ENCODE measurements around the gene TBC1D23. TPM values are rescaled to one million over a fixed set of nuclear protein-coding genes. Genes with fewer than 3 reads are reported as not detected.

TBC1D23 gene
- total RNA-seq, 2 donors from 2014 or later, result 18.3 to 23.6 TPM

GRCh38 chr3:100221159-100221558, 39.6 kb upstream of the TBC1D23 start:
- TF ChIP-seq POLR2AphosphoS5 (IDR thresholded peaks at IDR 0.05), result no peak
- TF ChIP-seq, protein P1, sequence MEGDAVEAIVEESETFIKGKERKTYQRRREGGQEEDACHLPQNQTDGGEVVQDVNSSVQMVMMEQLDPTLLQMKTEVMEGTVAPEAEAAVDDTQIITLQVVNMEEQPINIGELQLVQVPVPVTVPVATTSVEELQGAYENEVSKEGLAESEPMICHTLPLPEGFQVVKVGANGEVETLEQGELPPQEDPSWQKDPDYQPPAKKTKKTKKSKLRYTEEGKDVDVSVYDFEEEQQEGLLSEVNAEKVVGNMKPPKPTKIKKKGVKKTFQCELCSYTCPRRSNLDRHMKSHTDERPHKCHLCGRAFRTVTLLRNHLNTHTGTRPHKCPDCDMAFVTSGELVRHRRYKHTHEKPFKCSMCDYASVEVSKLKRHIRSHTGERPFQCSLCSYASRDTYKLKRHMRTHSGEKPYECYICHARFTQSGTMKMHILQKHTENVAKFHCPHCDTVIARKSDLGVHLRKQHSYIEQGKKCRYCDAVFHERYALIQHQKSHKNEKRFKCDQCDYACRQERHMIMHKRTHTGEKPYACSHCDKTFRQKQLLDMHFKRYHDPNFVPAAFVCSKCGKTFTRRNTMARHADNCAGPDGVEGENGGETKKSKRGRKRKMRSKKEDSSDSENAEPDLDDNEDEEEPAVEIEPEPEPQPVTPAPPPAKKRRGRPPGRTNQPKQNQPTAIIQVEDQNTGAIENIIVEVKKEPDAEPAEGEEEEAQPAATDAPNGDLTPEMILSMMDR (IDR thresholded peaks at IDR 0.05), result no peak
- no peak for TF ChIP-seq POLR2A (IDR thresholded peaks at IDR 0.05)
- no peaks in the 10 kb centered on the region for H3K4me1 ChIP-seq (replicated peaks)
- no peak for DNase-seq (ENCODE audit: low spot score)
- H3K4me3 ChIP-seq, result no peak overlapping the region
- H3K9me3 ChIP-seq, result no peaks in the 10 kb centered on the region
- H3K27me3 ChIP-seq (replicated peaks; ENCODE audit: insufficient read depth), result no peaks in the 10 kb centered on the region
- WGBS, result 100% methylated on average over 1 of the region's 1 CpG
- H3K27ac ChIP-seq, result no peak overlapping the region
- no peaks in the 10 kb centered on the region for H3K36me3 ChIP-seq
- intact Hi-C loops (cut with DNase I), result no loop called here

GRCh38 chr3:100225193-100225592, 35.6 kb upstream of the TBC1D23 start:
- no peak overlapping the region for H3K4me3 ChIP-seq
- no peaks in the 10 kb centered on the region for H3K4me1 ChIP-seq (replicated peaks)

DNA sequence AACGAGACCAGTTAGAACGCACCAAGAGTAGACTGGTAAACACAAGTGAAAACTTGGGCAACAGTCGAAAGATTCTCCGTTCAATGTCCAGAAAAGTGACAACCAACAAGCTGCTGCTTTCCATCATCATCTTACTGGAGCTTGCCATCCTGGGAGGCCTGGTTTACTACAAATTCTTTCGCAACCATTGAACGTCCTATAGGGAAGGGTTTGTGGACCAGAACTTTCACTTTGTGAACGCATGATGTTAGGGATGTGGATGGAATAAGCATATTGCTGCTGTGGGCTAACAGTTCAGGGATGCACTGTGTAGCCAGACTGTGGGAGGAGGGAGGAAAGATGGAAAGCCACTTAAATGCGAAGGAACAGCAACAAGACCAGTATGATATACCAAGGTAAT, 34.9 kb upstream of the TBC1D23 start:
- H3K4me1 ChIP-seq (replicated peaks), result no peaks in the 10 kb centered on the region
- no peak for TF ChIP-seq POLR2A (IDR thresholded peaks at IDR 0.05)
- TF ChIP-seq, protein P1 (IDR thresholded peaks at IDR 0.05), result no peak
- TF ChIP-seq POLR2AphosphoS5 (IDR thresholded peaks at IDR 0.05), result no peak
- no peaks in the 10 kb centered on the region for H3K27me3 ChIP-seq (replicated peaks; ENCODE audit: insufficient read depth)
- intact Hi-C loops (cut with DNase I), result no loop called here
- no peaks in the 10 kb centered on the region for H3K9me3 ChIP-seq
- no peak for DNase-seq (ENCODE audit: low spot score)
- WGBS, result 93% methylated on average over 8 of the region's 8 CpGs
- H3K36me3 ChIP-seq, result no peaks in the 10 kb centered on the region
- no peak overlapping the region for H3K27ac ChIP-seq
- no peak overlapping the region for H3K4me3 ChIP-seq

More at GRCh38 chr3:100225193-100225592, 35.6 kb upstream of the TBC1D23 start:
- Histone ChIP-seq H3K27me3 (replicated peaks; ENCODE audit: insufficient read depth) (no peaks in the 10 kb centered on the region), H3K27ac (no peak overlapping the region), H3K36me3 (no peaks in the 10 kb centered on the region), H3K9me3 (no peaks in the 10 kb centered on the region)
- intact Hi-C loops (cut with DNase I), result no loop called here
- DNase-seq (ENCODE audit: low spot score), result no peak
- TF ChIP-seq POLR2AphosphoS5 (IDR thresholded peaks at IDR 0.05), result no peak
- TF ChIP-seq, protein P1 (IDR thresholded peaks at IDR 0.05), result no peak
- TF ChIP-seq POLR2A (IDR thresholded peaks at IDR 0.05), result no peak
- 94% methylated on average over 26 of the region's 26 CpGs for WGBS

- H3K27me3 ChIP-seq (replicated peaks; ENCODE audit: insufficient read depth), result no peaks in the 10 kb centered on the region
- no peak overlapping the region for H3K4me3 ChIP-seq
- WGBS, result 58% methylated on average over 6 of the region's 6 CpGs
- H3K36me3 ChIP-seq, result no peaks in the 10 kb centered on the region
- DNase-seq (ENCODE audit: low spot score), result no peak
- H3K9me3 ChIP-seq, result no peaks in the 10 kb centered on the region
- H3K27ac ChIP-seq, result no peak overlapping the region
- TF ChIP-seq, protein P1 (IDR thresholded peaks at IDR 0.05), result no peak
- TF ChIP-seq POLR2AphosphoS5 (IDR thresholded peaks at IDR 0.05) (no peak), POLR2A (IDR thresholded peaks at IDR 0.05) (no peak)
- intact Hi-C loops (cut with DNase I), result no loop called here
- no peaks in the 10 kb centered on the region for H3K4me1 ChIP-seq (replicated peaks)
Observed at GRCh38 chr3:100226712-100227429, 33.9 kb upstream of the TBC1D23 start.

DNA sequence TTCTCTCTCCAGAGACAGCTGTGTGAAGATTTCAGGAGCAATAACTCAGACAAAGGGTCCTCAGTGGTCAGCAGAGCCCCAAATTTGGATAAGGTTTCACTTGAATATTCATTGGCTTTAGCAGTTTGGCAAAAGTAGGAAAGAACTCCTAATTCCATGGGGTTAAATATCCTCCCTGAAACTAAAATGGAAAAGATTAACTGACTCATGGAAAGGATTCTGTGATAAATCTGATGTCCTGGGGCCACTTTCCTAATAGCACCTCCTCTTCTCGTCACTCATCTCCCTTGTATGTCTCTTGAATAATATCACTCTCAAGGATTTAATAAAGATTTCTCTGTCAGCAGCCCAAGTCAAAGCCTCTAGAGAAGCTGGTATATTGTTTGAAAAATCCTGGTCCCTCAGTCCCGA, 33.3 kb upstream of the TBC1D23 start:
- 88% methylated on average over 2 of the region's 2 CpGs for WGBS
- no peaks in the 10 kb centered on the region for H3K9me3 ChIP-seq
- no peak for TF ChIP-seq POLR2A (IDR thresholded peaks at IDR 0.05)
- no peak for TF ChIP-seq POLR2AphosphoS5 (IDR thresholded peaks at IDR 0.05)
- TF ChIP-seq, protein P1 (IDR thresholded peaks at IDR 0.05), result no peak
- no peak for DNase-seq (ENCODE audit: low spot score)
- H3K27ac ChIP-seq, result no peak overlapping the region
- no peaks in the 10 kb centered on the region for H3K4me1 ChIP-seq (replicated peaks)
- H3K27me3 ChIP-seq (replicated peaks; ENCODE audit: insufficient read depth), result no peaks in the 10 kb centered on the region
- H3K4me3 ChIP-seq, result no peak overlapping the region
- intact Hi-C loops (cut with DNase I), result no loop called here
- H3K36me3 ChIP-seq, result no peaks in the 10 kb centered on the region
